Activated T-cell treated with anti-CD3 and anti-CD28 coated beads for 1 hour (primary cell): Measurements from ENCODE around the gene KIF21B.
"Not testable (repeated sequence)": the region's sequence is repeated elsewhere in the genome, so short reads cannot be mapped to it uniquely, and the experiment has no call there.

ENCODE experiments used
- DNase-seq: peaks from one replicate; pipeline ENCODE4 v3.0.0-alpha.2; 2020; ENCODE audit warnings: low read depth

The KIF21B gene

DNA sequence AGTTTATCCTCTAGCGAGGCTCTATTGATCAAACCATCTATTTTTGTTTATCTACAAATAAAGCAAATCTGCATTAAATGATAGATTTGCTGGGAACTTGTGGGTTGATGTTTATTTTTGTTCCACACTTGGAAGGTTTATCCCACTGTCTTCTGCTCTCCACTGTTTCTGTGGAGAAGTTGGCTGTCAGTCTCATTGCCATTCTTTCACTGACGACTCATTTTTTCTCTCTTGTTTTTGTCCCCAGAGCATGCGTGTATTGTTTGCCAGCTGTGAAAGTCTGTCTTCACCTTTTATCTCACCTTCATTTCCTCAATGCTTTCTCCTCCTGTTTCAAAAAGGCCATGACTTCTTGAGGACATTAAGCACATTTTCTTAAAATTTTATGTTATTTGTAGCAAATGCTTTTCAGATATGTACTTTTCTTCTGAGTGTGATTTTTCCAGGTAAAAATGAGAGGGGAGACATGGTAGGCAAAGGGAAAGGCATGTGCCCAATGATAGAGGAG, 76.4 kb downstream of the KIF21B start:
- no peak for DNase-seq

DNA sequence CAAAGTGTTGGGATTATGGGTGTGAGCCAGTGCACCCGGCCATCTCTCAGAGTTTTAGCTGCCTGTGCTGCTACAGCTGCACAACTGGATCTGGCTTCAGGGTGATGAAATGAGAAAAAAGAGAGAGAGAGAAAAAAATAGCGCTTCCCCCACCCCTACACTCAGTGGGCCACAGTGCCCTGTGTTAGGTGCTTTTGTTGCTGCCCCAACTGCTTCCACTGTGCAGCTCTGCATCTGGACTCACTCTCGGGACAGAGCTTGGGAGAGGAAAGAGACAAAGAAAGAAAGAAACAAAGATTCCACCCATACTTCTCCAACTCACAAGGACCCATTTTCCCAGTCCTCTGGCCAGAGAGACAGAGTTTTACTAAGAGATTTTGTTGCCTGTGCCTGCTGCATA, 78.4 kb downstream of the KIF21B start:
- DNase-seq, result no peak

DNA sequence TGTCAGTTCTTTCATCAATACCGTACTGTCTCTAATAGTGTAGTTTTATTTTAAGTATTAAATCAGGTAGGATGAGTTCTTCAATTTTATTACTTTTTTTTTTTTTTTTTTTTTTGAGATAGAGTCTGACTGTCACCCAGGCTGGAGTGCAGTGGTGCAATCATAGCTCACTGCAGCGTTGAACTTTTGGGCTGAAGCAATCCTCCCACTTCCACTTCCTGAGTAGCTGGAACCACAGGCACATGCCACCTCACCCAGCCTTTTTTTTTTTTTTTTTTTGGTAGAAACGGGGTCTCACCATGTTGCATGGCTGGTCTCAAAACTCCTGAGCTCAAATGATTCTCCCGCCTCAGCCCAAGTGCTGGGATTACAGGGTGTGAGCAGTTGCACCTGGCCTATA, 84.6 kb downstream of the KIF21B start:
- DNase-seq, result no peak

DNA sequence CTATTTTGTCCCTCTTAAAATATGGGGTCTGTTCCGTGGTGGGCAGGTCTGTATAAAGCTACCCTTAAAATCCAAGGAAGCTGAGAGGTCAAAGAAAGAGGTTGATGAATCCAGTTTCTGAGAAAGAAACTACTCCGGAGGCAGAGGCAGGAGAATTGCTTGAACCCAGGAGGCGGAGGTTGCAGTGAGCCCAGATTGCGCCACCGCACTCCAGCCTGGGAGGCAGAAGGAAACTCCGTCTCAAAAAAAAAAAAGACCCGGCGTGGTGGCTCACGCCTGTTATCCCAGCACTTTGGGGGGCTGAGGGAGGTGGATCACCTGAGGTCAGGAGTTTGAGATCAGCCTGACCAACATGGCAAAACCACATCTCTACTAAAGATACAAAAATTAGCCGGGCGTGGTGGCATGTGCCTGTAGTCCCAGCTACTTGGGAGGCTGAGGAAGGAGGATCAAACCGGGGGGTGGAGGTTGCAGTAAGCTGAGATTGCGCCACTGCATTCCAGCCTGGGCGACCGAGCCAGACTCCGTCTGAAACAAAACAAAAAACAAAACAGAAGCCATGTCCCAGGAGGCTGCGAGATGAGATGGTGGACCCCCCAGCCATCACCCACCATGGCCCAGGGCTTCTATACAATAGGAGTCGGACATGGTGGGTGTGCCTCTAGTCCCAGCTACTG, 88.1 kb downstream of the KIF21B start:
- not testable (repeated sequence) for DNase-seq

DNA sequence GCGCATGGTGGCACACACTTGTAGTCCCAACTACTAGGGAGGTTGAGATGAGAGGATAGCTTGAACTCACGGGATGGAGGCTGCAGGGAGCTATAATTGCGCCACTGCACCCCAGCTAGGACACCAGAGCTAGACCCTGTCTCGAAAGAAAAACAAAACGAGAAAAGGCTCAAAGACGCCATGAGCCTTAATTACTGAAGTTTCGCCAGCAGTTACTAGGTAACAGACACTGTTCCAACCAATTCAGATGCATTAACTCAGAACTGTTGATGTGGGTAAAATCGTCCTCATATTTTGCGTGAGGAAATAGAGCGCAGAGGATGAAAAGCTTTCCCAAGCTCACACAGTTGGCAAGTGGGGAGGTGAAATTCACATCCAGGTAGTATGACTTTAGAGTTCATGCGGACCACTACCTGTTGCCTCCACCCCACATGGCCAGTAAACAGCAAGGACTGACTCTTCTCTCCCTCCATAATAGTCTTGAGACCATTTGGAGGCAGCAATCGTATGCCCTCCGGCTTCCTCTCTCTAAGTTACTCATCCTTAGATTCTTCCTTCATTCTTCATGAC, 88.8 kb downstream of the KIF21B start:
- no peak for DNase-seq

DNA sequence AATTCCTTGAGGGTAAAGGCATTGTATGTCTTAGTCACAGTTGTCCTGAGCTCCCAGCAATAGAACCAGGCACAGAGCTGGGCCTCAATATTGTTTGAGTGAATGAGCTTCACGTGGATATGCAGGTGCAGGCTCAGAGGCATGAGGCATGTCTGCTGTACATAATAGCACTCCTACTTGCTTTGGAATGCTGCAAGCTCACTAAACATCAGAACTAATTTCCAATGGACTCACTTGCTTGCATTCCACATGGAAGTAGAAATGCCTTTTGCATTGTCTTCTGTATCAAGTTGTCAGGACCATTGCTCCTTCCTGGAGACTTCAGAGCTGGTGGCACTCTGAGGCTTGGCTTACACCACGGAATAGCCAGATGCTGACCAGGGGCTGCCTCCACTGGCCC, 91.7 kb downstream of the KIF21B start:
- no peak for DNase-seq

DNA sequence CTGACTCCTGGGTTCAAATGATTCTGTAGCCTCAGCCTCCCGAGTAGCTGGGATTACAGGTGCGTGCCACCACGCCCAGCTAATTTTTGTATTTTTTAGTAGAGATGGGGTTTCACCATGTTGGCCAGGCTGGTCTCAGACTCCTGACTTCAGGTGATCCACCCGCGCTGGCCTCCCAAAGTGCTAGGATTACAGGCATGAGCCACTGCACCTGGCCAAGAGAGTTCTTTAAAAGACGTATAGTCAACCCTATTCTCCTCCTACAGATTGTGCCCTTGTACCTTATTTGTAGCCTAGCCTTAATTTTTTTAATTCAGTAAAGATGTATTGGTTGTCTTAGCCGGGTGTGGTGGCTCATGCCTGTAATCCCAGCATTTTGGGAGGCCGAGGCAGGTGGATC, 93.2 kb downstream of the KIF21B start:
- DNase-seq, result not testable (repeated sequence)

DNA sequence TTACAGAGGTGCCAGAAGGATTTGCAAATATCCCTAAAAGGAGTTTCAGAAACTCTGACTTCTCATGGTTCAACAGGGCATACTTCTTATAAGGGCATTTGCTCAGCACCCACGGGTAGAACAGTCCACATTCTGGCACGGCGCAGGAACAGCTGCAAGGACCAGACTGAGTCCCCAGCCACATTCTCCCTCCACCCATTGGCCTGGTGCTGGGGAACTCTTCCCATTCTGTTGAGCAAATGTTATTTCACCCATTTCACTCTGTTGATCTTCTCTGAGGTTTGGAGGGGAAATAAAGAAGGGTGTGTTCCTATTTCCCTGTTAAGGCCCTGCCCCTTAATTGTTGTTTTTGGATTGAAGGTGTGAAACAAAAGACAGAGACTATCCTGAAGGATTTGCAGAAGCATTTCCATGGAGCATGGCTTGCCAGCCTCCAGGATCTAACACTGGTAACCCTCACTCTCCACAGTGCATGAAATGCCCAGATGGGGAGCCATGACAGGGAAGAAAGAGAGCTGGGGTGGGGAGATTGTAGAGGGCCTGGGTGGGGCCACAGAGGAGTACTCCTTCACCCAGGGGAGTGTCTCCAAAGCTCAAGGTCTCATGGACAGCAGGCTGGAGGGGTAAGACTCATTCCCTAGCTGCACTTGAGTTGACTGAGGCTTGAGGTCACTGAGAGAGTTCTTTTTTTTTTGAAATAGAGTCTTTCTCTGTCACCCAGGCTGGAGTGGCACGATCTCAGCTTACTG, 93.8 kb downstream of the KIF21B start:
- no peak for DNase-seq

DNA sequence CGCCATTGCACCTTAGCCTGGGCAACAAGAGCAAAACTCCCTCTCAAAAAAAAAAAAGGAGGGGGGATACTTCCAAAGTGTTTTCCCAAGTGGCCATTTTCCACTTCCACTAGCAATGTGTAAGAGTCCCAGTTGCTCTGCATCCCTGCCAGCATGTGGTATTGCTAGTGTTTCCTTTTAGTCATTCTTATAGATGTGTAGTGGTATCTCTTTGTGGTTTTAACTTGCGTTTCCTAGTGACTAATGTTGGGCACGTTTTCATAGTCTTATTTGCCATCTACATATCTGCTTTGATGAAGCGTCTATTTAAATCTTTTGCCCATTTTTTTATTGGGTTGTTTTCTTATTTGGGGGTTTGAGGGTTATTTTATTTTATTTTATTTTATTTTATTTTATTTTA, 97.7 kb downstream of the KIF21B start:
- DNase-seq, result no peak

DNA sequence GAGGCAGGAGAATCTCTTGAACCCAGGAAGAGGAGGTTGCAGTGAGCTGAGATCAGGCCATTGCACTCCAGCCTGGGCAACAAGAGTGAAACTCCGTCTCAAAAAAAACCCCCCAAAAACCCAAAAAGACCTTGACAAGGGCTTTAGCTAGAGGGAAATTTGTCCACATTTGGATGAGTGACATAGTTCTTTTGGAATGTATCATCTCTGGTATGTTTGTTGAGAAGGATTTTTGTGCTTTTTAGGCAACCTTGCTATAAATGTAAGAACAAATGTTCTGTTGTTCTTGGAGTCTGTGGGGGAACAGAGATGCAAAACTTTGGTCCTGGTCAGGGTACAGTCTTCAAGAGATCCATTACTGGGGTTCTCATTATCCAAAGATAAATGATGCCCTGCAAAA, 99.9 kb downstream of the KIF21B start:
- DNase-seq, result no peak

DNA sequence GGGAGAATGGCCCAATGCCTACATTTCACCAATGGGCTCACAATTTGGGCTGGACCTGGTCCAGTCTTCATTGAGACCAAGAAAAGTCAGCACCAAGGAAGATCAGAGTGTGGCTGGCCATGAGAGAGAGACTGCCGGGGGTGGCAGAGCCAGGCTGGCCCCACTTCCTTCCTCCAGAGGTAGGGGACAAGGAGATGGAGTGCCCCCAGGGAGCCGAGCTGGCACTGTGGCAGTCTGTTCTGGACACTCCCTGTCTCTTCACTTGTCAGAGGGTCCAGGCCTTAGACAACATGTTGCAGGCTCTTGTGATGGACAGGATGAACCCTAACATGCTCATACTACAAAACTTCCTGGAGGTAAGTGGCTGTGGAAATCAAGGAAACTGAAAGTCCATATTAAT, 101.1 kb downstream of the KIF21B start:
- DNase-seq, result no peak

DNA sequence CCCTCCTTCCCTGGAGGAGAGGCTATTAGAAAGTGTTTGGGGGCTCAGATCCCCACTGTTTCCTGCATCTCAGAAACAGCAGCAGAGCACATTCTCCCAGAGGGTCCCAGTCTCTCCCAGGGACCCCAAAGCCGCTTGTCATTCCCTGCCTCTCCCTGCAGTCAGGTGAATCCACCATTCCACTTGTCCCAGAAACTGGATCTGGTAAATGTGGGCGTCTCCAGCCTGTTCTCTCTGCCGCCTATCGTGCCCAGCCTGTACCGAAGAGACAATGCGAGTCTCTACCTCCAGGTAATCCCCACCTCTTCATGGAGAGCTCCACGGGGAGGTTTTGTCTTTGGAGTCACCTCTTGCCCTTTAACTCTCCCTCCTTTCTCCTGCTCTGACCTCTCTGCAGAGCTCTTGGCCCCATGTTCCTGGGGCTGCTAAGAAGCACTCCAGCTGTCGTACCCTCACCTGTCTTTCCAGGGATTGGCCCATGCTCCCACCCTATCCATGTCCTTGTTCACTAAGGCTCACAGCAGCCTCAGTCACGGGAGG, 101.9 kb downstream of the KIF21B start:
- no peak for DNase-seq
